Pancreas (tissue), 10 donors: ENCODE measurements around the gene PCK2. TPM values are rescaled to one million over a fixed set of nuclear protein-coding genes. Genes with fewer than 3 reads are reported as not detected.

Source experiments
- ATAC-seq, 4 donors: fragments of 200-7000 bp; cut with Tn5 transposase; one replicate each; pipeline versions ENCODE4 v1.8.0 to v1.9.1; 2020; ENCODE audit warnings: mild to moderate bottlenecking in 4 of 4, moderate library complexity in 4 of 4
- DNase-seq, 6 donors: peaks; one replicate each; pipeline ENCODE4 v3.0.0-alpha.2; 2020
- FAIRE-seq: peaks from 2 replicates; lab custom pipeline; 2012; peaks lifted over from hg19 to GRCh38; lab: Jason Lieb, UNC
- H3K27ac ChIP-seq, 4 donors: fragments of 200-600 bp; sonication (generic); 1 replicate in 3 of 4; 2 replicates in 1 of 4; pipeline versions ENCODE4 v1.5.0 to v1.8.0; 2020
- H3K27me3 ChIP-seq, 4 donors: fragments of 200-600 bp; one replicate each; pipeline ENCODE4 v1.8.0; 2021
- H3K36me3 ChIP-seq, 3 donors: fragments of 200-600 bp; sonication (generic) in 1 of 3; one replicate each; pipeline versions ENCODE4 v1.5.0 to v1.8.0; 2020 to 2021
- H3K4me1 ChIP-seq, 3 donors: fragments of 200-600 bp; one replicate each; pipeline ENCODE4 v1.8.0; 2021
- H3K4me3 ChIP-seq, 4 donors: fragments of 200-600 bp; sonication (generic) in 2 of 4; one replicate each; pipeline versions ENCODE4 v1.5.0 to v1.8.0; 2020 to 2021
- H3K9me3 ChIP-seq, 4 donors: fragments of 200-600 bp; one replicate each; pipeline ENCODE4 v1.8.0; 2021
- WGBS, 2 donors: extraction: QIAGEN DNeasy Blood & Tissue Kit; methylation state at CpG; one replicate each; pipeline ENCODE4 v1.1.7; 2013; 5-methylcytosine and 5-hydroxymethylcytosine counted together
- intact Hi-C, 3 donors: fragments of 100-400 bp; cut with DNase I; formaldehyde crosslinking; loops; one replicate each; pipeline versions ENCODE4 v1.11.1 to v1.14.2; 2022
- polyA plus RNA-seq, 2 donors: library from polyadenylated mRNA; stranded (reverse); fragments of 200-250 nt; gene quantifications; one replicate each; pipeline ENCODE4 v1.2.3, GENCODE V29; 2013
- total RNA-seq, 6 donors: library from RNA; stranded (reverse); fragmentation: NEBNext Ultra II Directional in 4 of 6; extraction: Animal tissue kit (Norgen Biotek cat#: 25700) in 4 of 6; gene quantifications; one replicate each; pipeline versions ENCODE4 v1.2.1 to v1.2.4, GENCODE V29; 2021 to 2023
- TF ChIP-seq, protein P1 (sequence below), 4 donors: fragments of 200-600 bp; sonication (generic) in 3 of 4; IDR thresholded peaks; one replicate each; pipeline versions ENCODE4 v1.5.0 to v1.8.0; 2021; ENCODE audit warnings: antibody characterized with exemption in 4 of 4
- donor health status: healthy with polysubstance abuse.
- donor health status: DM: no; HTN: no; CAD: no; lungs with moderate emphysema.
- donor health status: DM: no; HTN: no; CAD: no.
- donor health status: control.
- donor health status: control.
- donor health status: Bipolar disorder and iron deficiency.
- donor health status: DM: yes; HTN: yes; CAD: no.
- donor health status: DM: no; HTN: no; CAD: no.
- donor health status: DM: no; HTN: no; CAD: no.
- donor health status: DM: yes; HTN: yes; CAD: no.

The PCK2 gene
- total and polyA plus RNA-seq, 8 donors = 12.8 to 146 (median 21.0) TPM

DNA sequence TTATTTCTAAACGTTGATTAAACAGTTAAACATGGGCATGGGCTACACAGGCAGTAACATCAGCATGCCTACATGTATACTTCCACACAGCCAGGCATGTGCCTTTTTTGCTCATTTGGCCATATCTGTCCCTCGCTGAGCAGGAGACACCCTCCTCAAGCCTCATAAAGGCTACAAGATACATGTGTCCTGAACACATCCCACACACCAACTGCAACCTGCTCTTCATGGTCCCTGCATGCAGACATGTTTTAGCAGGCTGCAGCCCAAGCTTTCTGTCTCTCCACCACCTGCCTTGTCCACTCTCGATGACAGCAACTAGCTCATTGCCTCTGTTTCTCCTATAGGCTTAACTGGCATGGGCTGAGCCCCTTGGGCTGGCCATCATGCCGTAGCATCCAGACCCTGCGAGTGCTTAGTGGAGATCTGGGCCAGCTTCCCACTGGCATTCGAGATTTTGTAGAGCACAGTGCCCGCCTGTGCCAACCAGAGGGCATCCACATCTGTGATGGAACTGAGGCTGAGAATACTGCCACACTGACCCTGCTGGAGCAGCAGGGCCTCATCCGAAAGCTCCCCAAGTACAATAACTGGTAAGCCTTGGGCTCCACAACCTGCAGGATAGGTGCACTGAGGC, 2.6 kb downstream of the PCK2 start:
- DNase-seq = no peak
- 90 to 92% methylated on average over 8 of the region's 8 CpGs for WGBS, 2 donors
- FAIRE-seq = no peak

GRCh38 chr14:24098229-24098926, 4.3 kb downstream of the PCK2 start:
- WGBS, 2 donors = 92% methylated on average over 16 of the region's 16 CpGs
- intact Hi-C loops = no loop called here
- no peak for ATAC-seq
- peak overlapping the region; percentile 36 to 58 (median 40) for H3K27ac ChIP-seq
- H3K9me3 ChIP-seq = no peaks in the 10 kb centered on the region
- FAIRE-seq = no peak
- no peaks in the 10 kb centered on the region for H3K27me3 ChIP-seq
- H3K36me3 ChIP-seq = no peaks in the 10 kb centered on the region
- TF ChIP-seq, protein P1, sequence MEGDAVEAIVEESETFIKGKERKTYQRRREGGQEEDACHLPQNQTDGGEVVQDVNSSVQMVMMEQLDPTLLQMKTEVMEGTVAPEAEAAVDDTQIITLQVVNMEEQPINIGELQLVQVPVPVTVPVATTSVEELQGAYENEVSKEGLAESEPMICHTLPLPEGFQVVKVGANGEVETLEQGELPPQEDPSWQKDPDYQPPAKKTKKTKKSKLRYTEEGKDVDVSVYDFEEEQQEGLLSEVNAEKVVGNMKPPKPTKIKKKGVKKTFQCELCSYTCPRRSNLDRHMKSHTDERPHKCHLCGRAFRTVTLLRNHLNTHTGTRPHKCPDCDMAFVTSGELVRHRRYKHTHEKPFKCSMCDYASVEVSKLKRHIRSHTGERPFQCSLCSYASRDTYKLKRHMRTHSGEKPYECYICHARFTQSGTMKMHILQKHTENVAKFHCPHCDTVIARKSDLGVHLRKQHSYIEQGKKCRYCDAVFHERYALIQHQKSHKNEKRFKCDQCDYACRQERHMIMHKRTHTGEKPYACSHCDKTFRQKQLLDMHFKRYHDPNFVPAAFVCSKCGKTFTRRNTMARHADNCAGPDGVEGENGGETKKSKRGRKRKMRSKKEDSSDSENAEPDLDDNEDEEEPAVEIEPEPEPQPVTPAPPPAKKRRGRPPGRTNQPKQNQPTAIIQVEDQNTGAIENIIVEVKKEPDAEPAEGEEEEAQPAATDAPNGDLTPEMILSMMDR (IDR thresholded peaks at IDR 0.05) = no peak
- DNase-seq = peak in 2 of 6 donors; percentile 36 to 58
- H3K4me1 ChIP-seq = peaks cover 9 to 14% (median 13%) of the 10 kb centered on the region in 3 donors
- no peak overlapping the region for H3K4me3 ChIP-seq

More for the DNA sequence above, 2.6 kb downstream of the PCK2 start:
- Histone ChIP-seq H3K27me3 (no peaks in the 10 kb centered on the region), H3K9me3 (no peaks in the 10 kb centered on the region), H3K4me1 (peaks cover 12 to 28% (median 14%) of the 10 kb centered on the region in 3 donors), H3K4me3 (no peak overlapping the region), H3K27ac (no peak overlapping the region), H3K36me3 (no peaks in the 10 kb centered on the region)
- ATAC-seq = no peak
- TF ChIP-seq, protein P1 (IDR thresholded peaks at IDR 0.05) = no peak
- intact Hi-C loops = no loop called here

- WGBS, 2 donors = 40 to 48% methylated on average over 17 of the region's 17 CpGs
- DNase-seq = peak; percentile 84 to 98 (median 95)
These were observed 5.1 kb downstream of the PCK2 start for GRCh38 chr14:24098927-24099813.

GRCh38 chr14:24100197-24100981, 6.3 kb downstream of the PCK2 start:
- ATAC-seq (no peak), FAIRE-seq (no peak), DNase-seq (no peak)
- Histone ChIP-seq H3K27ac (no peak overlapping the region), H3K27me3 (no peaks in the 10 kb centered on the region), H3K36me3 (no peaks in the 10 kb centered on the region), H3K9me3 (no peaks in the 10 kb centered on the region), H3K4me1 (peaks cover 9 to 11% (median 11%) of the 10 kb centered on the region in 3 donors), H3K4me3 (no peak overlapping the region)
- TF ChIP-seq, protein P1 (IDR thresholded peaks at IDR 0.05) = no peak
- 77 to 81% methylated on average over 4 of the region's 4 CpGs for WGBS, 2 donors
- intact Hi-C loops = no loop called here

More at GRCh38 chr14:24098927-24099813, 5.1 kb downstream of the PCK2 start:
- H3K4me3 ChIP-seq = no peak overlapping the region
- no peaks in the 10 kb centered on the region for H3K27me3 ChIP-seq
- peak overlapping the region; percentile 36 to 58 (median 40) for H3K27ac ChIP-seq
- TF ChIP-seq, protein P1 (IDR thresholded peaks at IDR 0.05) = no peak
- H3K4me1 ChIP-seq = peaks cover 9 to 14% (median 11%) of the 10 kb centered on the region in 3 donors
- intact Hi-C loops = no loop called here
- FAIRE-seq = no peak
- H3K9me3 ChIP-seq = no peaks in the 10 kb centered on the region
- no peaks in the 10 kb centered on the region for H3K36me3 ChIP-seq
- ATAC-seq = peak; percentile 82 to 89 (median 86)
